ENCODE results near the gene OR6J1.
A peak's percentile ranks its signal among the peaks of the same experiment; 100 is the strongest.
"Not testable (repeated sequence)": the region's sequence is repeated elsewhere in the genome, so short reads cannot be mapped to it uniquely, and the experiment has no call there.

Gene OR6J1

GRCh38 chr14:22601456-22601855 lies 42.7 kb downstream of the OR6J1 start:
- DNase-seq = no peak

GRCh38 chr14:22600027-22600426 lies 44.1 kb downstream of the OR6J1 start:
- no peak for DNase-seq

- no peak for DNase-seq
Measured at GRCh38 chr14:22599349-22599748, 44.8 kb downstream of the OR6J1 start.

- no peak for DNase-seq
Measured at GRCh38 chr14:22598896-22599244, 45.3 kb downstream of the OR6J1 start.

GRCh38 chr14:22598099-22598895 lies 45.9 kb downstream of the OR6J1 start, which contains the start of gene ABHD4:
ABHD4 (plus strand) TSS chr14:22598300; CDS start chr14:22598307, 7 bp downstream.
- DNase-seq = peak; percentile 57

- no peak for DNase-seq
Measured at GRCh38 chr14:22597771-22598098, 46.4 kb downstream of the OR6J1 start.

- DNase-seq = no peak
Measured at GRCh38 chr14:22597265-22597664, 46.9 kb downstream of the OR6J1 start.

GRCh38 chr14:22596354-22596879 lies 47.7 kb downstream of the OR6J1 start:
- DNase-seq = no peak

GRCh38 chr14:22594156-22594716 lies 49.9 kb downstream of the OR6J1 start:
- no peak for DNase-seq

- DNase-seq = no peak
Measured at GRCh38 chr14:22593601-22594000, 50.6 kb downstream of the OR6J1 start.

- no peak for DNase-seq
Measured at GRCh38 chr14:22593189-22593588, 51.0 kb downstream of the OR6J1 start.

- peak; percentile 98 for DNase-seq
Measured at GRCh38 chr14:22589096-22589839, 54.9 kb downstream of the OR6J1 start, which contains the start of gene DAD1. DAD1 (minus strand) TSS chr14:22589224; CDS start chr14:22589157, 67 bp downstream.

- no peak for DNase-seq
Measured at GRCh38 chr14:22588526-22589095, 55.5 kb downstream of the OR6J1 start.

- not testable (repeated sequence) for DNase-seq
Measured at GRCh38 chr14:22587677-22588422, 56.3 kb downstream of the OR6J1 start.

GRCh38 chr14:22587247-22587646 lies 56.9 kb downstream of the OR6J1 start:
- DNase-seq = no peak

- DNase-seq = no peak
Measured at GRCh38 chr14:22583994-22584393, 60.2 kb downstream of the OR6J1 start.

Measured in NCI-H774 (cell line).